HL-60/S4 treated with phorbol 12-myristate 13-acetate at 8.2 ng/mL for 4 days and 3 days (cell line): ENCODE measurements around the gene METTL17.
"Not testable (repeated sequence)": the region's sequence is repeated elsewhere in the genome, so short reads cannot be mapped to it uniquely, and the experiment has no call there.

Experiments used
- in situ Hi-C: fragments of 300-500 bp; cut with MboI; formaldehyde crosslinking; loops from 2 replicates; pipeline ENCODE4 v1.15.0; 2022; ENCODE audit warnings: low sequenced_read_pairs

METTL17 gene

GRCh38 chr14:21023817-21024584, 34.2 kb downstream of the METTL17 start:
- in situ Hi-C loops = no loop called here

GRCh38 chr14:21024585-21025370, 35.0 kb downstream of the METTL17 start, which contains the start of gene NDRG2:
Gene NDRG2 (minus strand): TSS chr14:21025061. CDS start chr14:21023315, 1,746 bp downstream.
- in situ Hi-C loops = no loop called here

GRCh38 chr14:21025371-21026273, 35.8 kb downstream of the METTL17 start:
- in situ Hi-C loops = no loop called here

- in situ Hi-C loops = no loop called here
These were observed 36.7 kb downstream of the METTL17 start for GRCh38 chr14:21026274-21026987.

- in situ Hi-C loops = no loop called here
These were observed 37.2 kb downstream of the METTL17 start for GRCh38 chr14:21026988-21027315.

- in situ Hi-C loops = no loop called here
These were observed 40.1 kb downstream of the METTL17 start, which contains the start of gene TPPP2 for GRCh38 chr14:21029917-21030316. Gene TPPP2 (plus strand): TSS chr14:21030217. CDS start chr14:21030582, 365 bp downstream.

- in situ Hi-C loops = no loop called here
These were observed 40.8 kb downstream of the METTL17 start for GRCh38 chr14:21030531-21030930.

GRCh38 chr14:21032326-21033132, 42.7 kb downstream of the METTL17 start:
- in situ Hi-C loops = no loop called here

GRCh38 chr14:21033133-21033698, 43.4 kb downstream of the METTL17 start:
- in situ Hi-C loops = no loop called here

- in situ Hi-C loops = no loop called here
These were observed 44.9 kb downstream of the METTL17 start, which contains the start of gene RNASE13 for GRCh38 chr14:21034707-21035106. Gene RNASE13 (minus strand): TSS chr14:21034807. CDS start chr14:21034288, 519 bp downstream.

- in situ Hi-C loops = no loop called here
These were observed 47.0 kb downstream of the METTL17 start for GRCh38 chr14:21036751-21037150.

GRCh38 chr14:21037156-21037555, 47.4 kb downstream of the METTL17 start:
- in situ Hi-C loops = no loop called here

GRCh38 chr14:21038441-21039422, 49.0 kb downstream of the METTL17 start:
- in situ Hi-C loops = no loop called here

- in situ Hi-C loops = no loop called here
These were observed 50.0 kb downstream of the METTL17 start for GRCh38 chr14:21039585-21040369.

GRCh38 chr14:21040370-21040925, 50.7 kb downstream of the METTL17 start:
- in situ Hi-C loops = no loop called here

GRCh38 chr14:21040941-21041340, 51.2 kb downstream of the METTL17 start:
- in situ Hi-C loops = not testable (repeated sequence)
